Smooth muscle cell of the brain vasculature (primary cell): ENCODE data around the gene MRPL57.
"Not testable (repeated sequence)": the region's sequence is repeated elsewhere in the genome, so short reads cannot be mapped to it uniquely, and the experiment has no call there.

Experiments
- DNase-seq: peaks from one replicate; pipeline ENCODE4 v3.0.0-alpha.2; 2012; ENCODE audit warnings: low read depth, low spot score

MRPL57 gene

GRCh38 chr13:21197606-21198225 lies 21.3 kb downstream of the MRPL57 start:
- not testable (repeated sequence) for DNase-seq

GRCh38 chr13:21198391-21198790 lies 21.9 kb downstream of the MRPL57 start:
- DNase-seq = not testable (repeated sequence)

- not testable (repeated sequence) for DNase-seq
Observed at GRCh38 chr13:21201456-21202190, 25.2 kb downstream of the MRPL57 start.

GRCh38 chr13:21202767-21203531 lies 26.5 kb downstream of the MRPL57 start:
- DNase-seq = no peak

- DNase-seq = no peak
Observed at GRCh38 chr13:21208652-21209154, 32.2 kb downstream of the MRPL57 start.

- no peak for DNase-seq
Observed at GRCh38 chr13:21212138-21212775, 35.8 kb downstream of the MRPL57 start.

- DNase-seq = not testable (repeated sequence)
Observed at GRCh38 chr13:21215419-21215818, 39.0 kb downstream of the MRPL57 start.

- DNase-seq = no peak
Observed at GRCh38 chr13:21216332-21216731, 39.9 kb downstream of the MRPL57 start.

GRCh38 chr13:21218351-21219035 lies 42.0 kb downstream of the MRPL57 start:
- DNase-seq = no peak

GRCh38 chr13:21219036-21219381 lies 42.6 kb downstream of the MRPL57 start:
- no peak for DNase-seq

GRCh38 chr13:21219716-21220115 lies 43.3 kb downstream of the MRPL57 start:
- DNase-seq = not testable (repeated sequence)

GRCh38 chr13:21221268-21221667 lies 44.8 kb downstream of the MRPL57 start:
- no peak for DNase-seq

- no peak for DNase-seq
Observed at GRCh38 chr13:21225082-21225481, 48.6 kb downstream of the MRPL57 start.

GRCh38 chr13:21225841-21226581 lies 49.6 kb downstream of the MRPL57 start:
- no peak for DNase-seq

- no peak for DNase-seq
Observed at GRCh38 chr13:21227917-21228316, 51.5 kb downstream of the MRPL57 start.
